ENCODE data around the gene INKA2.

GRCh38 chr1:111755331-111756123 lies 16.3 kb upstream of the INKA2 start, which contains the start of gene DDX20:
- TF ChIP-seq CTCF (IDR thresholded peaks at IDR 0.05), result peak; percentile 85 to 87
- TF ChIP-seq POLR2A (IDR thresholded peaks at IDR 0.05), result peak in 1 of 2 donors; percentile 40
- TF ChIP-seq EP300 (IDR thresholded peaks at IDR 0.05), result no peak
